K562 (cell line): ENCODE data around the gene MRPS5. TPM values are rescaled to one million over a fixed set of nuclear protein-coding genes. Genes with fewer than 3 reads are reported as not detected.

Source experiments
- ATAC-seq: fragments of 200-7000 bp; cut with Tn5 transposase; 3 replicates; pipeline ENCODE4 v1.9.1; 2020; ENCODE audit warnings: moderate library complexity
- BruUV-seq: library from RNA; stranded (reverse); fragments of 400-500 nt; replicated peaks from 2 replicates; lab custom pipeline; 2021; lab: Mats Ljungman, UMichigan
- CTCF ChIA-PET: fragments of 300-600 bp; formaldehyde crosslinking; extraction: SDS; loops from one replicate; lab custom pipeline; 2021; ENCODE audit warnings: low intra/inter-chr PET ratio; lab: Yijun Ruan, JAX
- POLR2A ChIA-PET: fragments of 300-600, 350-650 bp; sonication (Branson Sonifier 250); formaldehyde crosslinking; extraction: SDS; loops from one replicate; lab custom pipeline; 2021; ENCODE audit warnings: antibody characterized with exemption, inconsistent platforms; lab: Yijun Ruan, JAX
- DNase-seq, 4 experiments: peaks; one replicate each; pipeline versions ENCODE4 v3.0.0 to v3.0.0-alpha.2; 2011 to 2018; ENCODE audit warnings: low spot score in 3 of 4, mixed read lengths in 3 of 4; ENCODE audit errors: extremely low read depth in 1 of 4
- FAIRE-seq: peaks from 2 replicates; lab custom pipeline; 2011; peaks lifted over from hg19 to GRCh38; lab: Jason Lieb, UNC
- H2AFZ ChIP-seq: 2 replicates; pipeline ENCODE4 v1.6.0; 2011; ENCODE audit warnings: low read depth, low read length, control low read depth, inconsistent platforms
- H3K27ac ChIP-seq: fragments of 200-600 bp; 3 replicates; pipeline ENCODE4 v1.8.0; 2011; ENCODE audit warnings: low read depth, mild to moderate bottlenecking, control low read depth, inconsistent platforms, low read length, moderate library complexity, mixed read lengths; ENCODE audit errors: extremely low read depth
- H3K27me3 ChIP-seq, 2 experiments: fragments of 300-600 bp in 1 of 2; 2 replicates in 1 of 2; 3 replicates in 1 of 2; pipeline versions ENCODE4 v1.6.0 to v1.8.0; 2011; ENCODE audit warnings: inconsistent platforms in 2 of 2, low read length in 2 of 2, mild to moderate bottlenecking in 1 of 2, mixed read lengths in 1 of 2, moderate library complexity in 1 of 2; ENCODE audit not compliant: control insufficient read depth in 2 of 2, insufficient read depth in 2 of 2
- H3K36me3 ChIP-seq: fragments of 300-600 bp; 3 replicates; pipeline ENCODE4 v1.8.0; 2011; ENCODE audit warnings: mild to moderate bottlenecking, low read length, inconsistent platforms; ENCODE audit not compliant: control insufficient read depth, insufficient read depth
- H3K4me1 ChIP-seq, 2 experiments: fragments of 200-600 bp in 1 of 2; replicated peaks in 1 of 2; 2 replicates in 1 of 2; 3 replicates in 1 of 2; pipeline versions ENCODE4 v1.5.1 to v1.8.0; 2011; ENCODE audit warnings: inconsistent platforms in 2 of 2, low read length in 2 of 2, mild to moderate bottlenecking in 1 of 2, mixed read lengths in 1 of 2, moderate library complexity in 1 of 2; ENCODE audit not compliant: control insufficient read depth in 2 of 2, insufficient read depth in 2 of 2
- H3K4me2 ChIP-seq: 2 replicates; pipeline ENCODE4 v1.6.1; 2011; ENCODE audit warnings: low read length, control low read depth, inconsistent platforms, mixed read lengths; ENCODE audit not compliant: insufficient read depth
- H3K4me3 ChIP-seq: fragments of 200-600 bp; sonication (generic), shearing (Covaris generic); 2 replicates; pipeline ENCODE4 v1.5.1; 2016; ENCODE audit warnings: control low read depth, inconsistent platforms
- H3K79me2 ChIP-seq: fragments of 200-600 bp; 3 replicates; pipeline ENCODE4 v1.8.0; 2011; ENCODE audit warnings: low read length, inconsistent platforms; ENCODE audit not compliant: control insufficient read depth, insufficient read depth
- H3K9ac ChIP-seq, 2 experiments: 2 replicates each; pipeline versions ENCODE4 v1.6.0 to v1.6.1; 2011; ENCODE audit warnings: low read depth in 2 of 2, low read length in 2 of 2, control low read depth in 1 of 2, inconsistent platforms in 1 of 2, mild to moderate bottlenecking in 1 of 2, mixed read lengths in 1 of 2; ENCODE audit not compliant: insufficient read depth in 1 of 2
- H3K9me1 ChIP-seq: one replicate; pipeline ENCODE4 v1.6.0; 2011; ENCODE audit warnings: inconsistent platforms, mild to moderate bottlenecking, low read length, moderate library complexity; ENCODE audit not compliant: control insufficient read depth, insufficient read depth
- H3K9me3 ChIP-seq: replicated peaks from 2 replicates; pipeline ENCODE4 v1.5.1; 2011; ENCODE audit warnings: low read depth, low read length, inconsistent platforms; ENCODE audit not compliant: control insufficient read depth, insufficient read depth
- H4K20me1 ChIP-seq: replicated peaks from 2 replicates; pipeline ENCODE4 v1.6.1; 2011; ENCODE audit warnings: low read length, inconsistent platforms, mixed read lengths; ENCODE audit not compliant: control insufficient read depth, insufficient read depth
- C11orf30 ChIP-seq: fragments of 450-650 bp; IDR thresholded peaks from 2 replicates; pipeline ENCODE4 v1.6.1; 2016; ENCODE audit warnings: low read depth, mild to moderate bottlenecking
- CTBP1 ChIP-seq: fragments of 450-650 bp; IDR thresholded peaks from 2 replicates; pipeline ENCODE4 v1.6.1; 2016; ENCODE audit warnings: borderline replicate concordance
- DACH1 ChIP-seq: fragments of 450-650 bp; IDR thresholded peaks from 2 replicates; pipeline ENCODE4 v1.6.1; 2018; ENCODE audit not compliant: partially characterized antibody
- EGR1 ChIP-seq: fragments of 450-650 bp; conservative IDR thresholded peaks from 2 replicates; pipeline ENCODE4 v1.6.1; 2017; ENCODE audit warnings: mild to moderate bottlenecking
- HDAC8 ChIP-seq: fragments of 450-650 bp; IDR thresholded peaks from 2 replicates; pipeline ENCODE4 v1.6.1; 2016; ENCODE audit warnings: mild to moderate bottlenecking, missing genetic modification characterization, moderate library complexity, missing compliant biosample characterization
- MCM3 ChIP-seq: fragments of 450-650 bp; IDR thresholded peaks from 2 replicates; pipeline ENCODE4 v1.6.1; 2016
- NFIX ChIP-seq: fragments of 250-450 bp; sonication (Bioruptor Pico); IDR thresholded peaks from 2 replicates; pipeline ENCODE4 v1.4.0; 2020; ENCODE audit warnings: low read depth, mild to moderate bottlenecking, moderate library complexity
- TFAM ChIP-seq: fragments of 250-450 bp; sonication (Bioruptor Pico); conservative IDR thresholded peaks from 2 replicates; pipeline ENCODE4 v1.5.0; 2021; ENCODE audit warnings: mild to moderate bottlenecking, moderate library complexity
- WHSC1 ChIP-seq: IDR thresholded peaks from one replicate; pipeline ENCODE4 v1.6.1; 2012; ENCODE audit warnings: low read length, control low read depth, inconsistent platforms
- YBX1 ChIP-seq: fragments of 450-650 bp; IDR thresholded peaks from 2 replicates; pipeline ENCODE4 v1.7.1; 2016; ENCODE audit warnings: mild to moderate bottlenecking
- ZNF24 ChIP-seq: fragments of 450-650 bp; IDR thresholded peaks from 2 replicates; pipeline ENCODE4 v1.6.1; 2016
- WGBS: fragments of 100-300 bp; shearing (Covaris generic); methylation state at CpG from one replicate; pipeline ENCODE4 v1.1.6; 2016; ENCODE audit warnings: low coverage, mixed read lengths; ENCODE audit not compliant: insufficient coverage; ENCODE audit errors: missing lambda C conversion rate; 5-methylcytosine and 5-hydroxymethylcytosine counted together
- in situ Hi-C: fragments of 300-500 bp; cut with MboI; formaldehyde crosslinking; loops from 4 replicates; pipeline ENCODE4 v1.15.0; 2018; ENCODE audit warnings: inconsistent platforms, mixed read lengths
- intact Hi-C: fragments of 100-400 bp; cut with micrococcal nuclease; formaldehyde crosslinking; loops from 2 replicates; pipeline ENCODE4 v1.14.2; 2022
- polyA plus RNA-seq, 8 experiments: library from polyadenylated mRNA; depleted of rRNA in 4 of 8; stranded (reverse) in 5 of 8; unstranded in 3 of 8; fragments of >200 nt; fragmentation: Nextera tagmentation in 2 of 8; fragmentation: Illumina TruSeq in 1 of 8; extraction: Ambion mirVana in 2 of 8; extraction: Trizol in 1 of 8; gene quantifications; 2 replicates each; pipeline versions ENCODE4 v1.2.1 to v1.2.3, GENCODE V29; 2011 to 2014; ENCODE audit warnings: inconsistent platforms in 1 of 8, missing spikeins in 1 of 8
- total RNA-seq, 7 experiments: library from RNA; depleted of rRNA in 6 of 7; stranded (reverse); fragments of >200 nt in 6 of 7; fragmentation: Illumina TruSeq in 2 of 7; extraction: Trizol in 2 of 7; gene quantifications; 2 replicates each; pipeline versions ENCODE4 v1.2.1 to v1.2.3, GENCODE V29; 2011 to 2021; ENCODE audit warnings: low replicate concordance in 1 of 7
- TF ChIP-seq, protein P1 (sequence below): fragments of 200-400 bp; formaldehyde crosslinking; IDR thresholded peaks from 2 replicates; pipeline ENCODE4 v1.6.1; 2017; ENCODE audit warnings: mild to moderate bottlenecking, low read depth, low read length, moderate library complexity
- TF ChIP-seq, protein P2 (sequence below), 2 experiments: fragments of 200-800 bp in 1 of 2; sonication (Bioruptor generic) in 1 of 2; sonication (generic) in 1 of 2; formaldehyde crosslinking in 1 of 2; IDR thresholded peaks in 1 of 2; conservative IDR thresholded peaks in 1 of 2; 2 replicates each; pipeline versions ENCODE4 v1.5.0 to v1.6.1; 2016 to 2020; ENCODE audit warnings: missing compliant biosample characterization in 1 of 2, missing genetic modification characterization in 1 of 2, missing genetic modification reagents in 1 of 2

MRPS5 gene
- total and polyA plus RNA-seq, 9 of the 15 experiments (the other 6 are each of a cell fraction or from before 2014, with no cell fraction given) = 85.0 to 162 (median 118) TPM

GRCh38 chr2:95086017-95086416 lies 35.6 kb downstream of the MRPS5 start:
- H3K27me3 ChIP-seq = no peaks in the 10 kb centered on the region
- intact Hi-C loops (no loop called here), in situ Hi-C loops (no loop called here)
- ChIA-PET CTCF (no interaction called here), POLR2A (no interaction called here)
- peaks cover 54% of the 10 kb centered on the region for H3K36me3 ChIP-seq
- ATAC-seq = no peak
- H3K9ac ChIP-seq = no peak overlapping the region
- no peak for TF ChIP-seq YBX1
- TF ChIP-seq HDAC8 = no peak
- TF ChIP-seq ZNF24 = no peak
- TF ChIP-seq, protein P1, sequence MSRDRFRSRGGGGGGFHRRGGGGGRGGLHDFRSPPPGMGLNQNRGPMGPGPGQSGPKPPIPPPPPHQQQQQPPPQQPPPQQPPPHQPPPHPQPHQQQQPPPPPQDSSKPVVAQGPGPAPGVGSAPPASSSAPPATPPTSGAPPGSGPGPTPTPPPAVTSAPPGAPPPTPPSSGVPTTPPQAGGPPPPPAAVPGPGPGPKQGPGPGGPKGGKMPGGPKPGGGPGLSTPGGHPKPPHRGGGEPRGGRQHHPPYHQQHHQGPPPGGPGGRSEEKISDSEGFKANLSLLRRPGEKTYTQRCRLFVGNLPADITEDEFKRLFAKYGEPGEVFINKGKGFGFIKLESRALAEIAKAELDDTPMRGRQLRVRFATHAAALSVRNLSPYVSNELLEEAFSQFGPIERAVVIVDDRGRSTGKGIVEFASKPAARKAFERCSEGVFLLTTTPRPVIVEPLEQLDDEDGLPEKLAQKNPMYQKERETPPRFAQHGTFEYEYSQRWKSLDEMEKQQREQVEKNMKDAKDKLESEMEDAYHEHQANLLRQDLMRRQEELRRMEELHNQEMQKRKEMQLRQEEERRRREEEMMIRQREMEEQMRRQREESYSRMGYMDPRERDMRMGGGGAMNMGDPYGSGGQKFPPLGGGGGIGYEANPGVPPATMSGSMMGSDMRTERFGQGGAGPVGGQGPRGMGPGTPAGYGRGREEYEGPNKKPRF = no peak
- TF ChIP-seq NFIX (CRISPR knock-in tag) = no peak
- no peak for TF ChIP-seq CTBP1
- TF ChIP-seq, protein P2, sequence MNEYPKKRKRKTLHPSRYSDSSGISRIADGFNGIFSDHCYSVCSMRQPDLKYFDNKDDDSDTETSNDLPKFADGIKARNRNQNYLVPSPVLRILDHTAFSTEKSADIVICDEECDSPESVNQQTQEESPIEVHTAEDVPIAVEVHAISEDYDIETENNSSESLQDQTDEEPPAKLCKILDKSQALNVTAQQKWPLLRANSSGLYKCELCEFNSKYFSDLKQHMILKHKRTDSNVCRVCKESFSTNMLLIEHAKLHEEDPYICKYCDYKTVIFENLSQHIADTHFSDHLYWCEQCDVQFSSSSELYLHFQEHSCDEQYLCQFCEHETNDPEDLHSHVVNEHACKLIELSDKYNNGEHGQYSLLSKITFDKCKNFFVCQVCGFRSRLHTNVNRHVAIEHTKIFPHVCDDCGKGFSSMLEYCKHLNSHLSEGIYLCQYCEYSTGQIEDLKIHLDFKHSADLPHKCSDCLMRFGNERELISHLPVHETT (CRISPR knock-in tag; conservative IDR thresholded peaks at IDR 0.05 in 1 of 2, IDR thresholded peaks at IDR 0.05 in 1 of 2) = no peak
- TF ChIP-seq DACH1 = no peak
- no peak for TF ChIP-seq MCM3
- no peak for TF ChIP-seq EGR1
- no peak for TF ChIP-seq TFAM (CRISPR knock-in tag)
- no peak for TF ChIP-seq C11orf30
- TF ChIP-seq WHSC1 = no peak
- FAIRE-seq = no peak
- no peak for DNase-seq
- 85% methylated on average over 1 of the region's 1 CpG for WGBS
- no peak overlapping the region for H2AFZ ChIP-seq
- H3K4me1 ChIP-seq = no peaks in the 10 kb centered on the region
- no peaks in the 10 kb centered on the region for H3K9me1 ChIP-seq
- no peak overlapping the region for H3K4me3 ChIP-seq
- H3K4me2 ChIP-seq = no peak overlapping the region
- no TSS peak for BruUV-seq
- no peaks in the 10 kb centered on the region for H3K79me2 ChIP-seq
- no peak overlapping the region for H3K27ac ChIP-seq
- H3K9me3 ChIP-seq = no peaks in the 10 kb centered on the region
- H4K20me1 ChIP-seq = no peaks in the 10 kb centered on the region
